A673 (cell line): ENCODE measurements around the gene CSF2.

Experiments used
- CTCF ChIP-seq: fragments of 300-800, 200-600 bp; sonication (generic); conservative IDR thresholded peaks from 2 replicates; pipeline ENCODE4 v1.5.1; 2017; ENCODE audit warnings: low read depth, mild to moderate bottlenecking, antibody characterized with exemption, low read length, moderate library complexity, mixed read lengths
- EZH2 ChIP-seq: fragments of 200-600 bp; sonication (generic); IDR thresholded peaks from 2 replicates; pipeline ENCODE4 v1.6.1; 2017; ENCODE audit warnings: borderline replicate concordance, low read depth, mild to moderate bottlenecking, mixed read lengths, antibody characterized with exemption, low read length; ENCODE audit not compliant: poor library complexity, severe bottlenecking

DNA sequence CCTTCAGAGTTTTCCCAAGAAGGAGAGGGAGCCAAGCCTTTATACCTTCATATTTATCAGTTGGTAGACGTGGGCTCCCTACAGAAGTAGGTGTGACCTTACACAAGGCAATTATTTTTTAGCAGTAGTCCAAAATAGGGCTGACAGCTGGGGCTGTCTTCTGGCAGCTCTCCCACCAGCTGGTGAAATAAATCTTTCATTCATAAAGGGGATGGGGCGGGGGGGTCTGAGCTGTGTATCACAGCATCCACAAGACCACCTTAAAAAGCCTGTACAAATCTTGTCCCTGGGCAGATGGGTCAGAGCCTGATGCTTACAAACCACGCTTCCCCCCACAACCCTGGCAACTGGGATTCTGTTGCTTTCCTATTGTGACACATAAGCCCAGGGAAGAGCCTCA is 19.7 kb downstream of the CSF2 start:
- TF ChIP-seq EZH2 (no peak), CTCF (no peak)
